NOMO-1 treated with dmso at 0.1 percent for 144 hours (cell line): Measurements from ENCODE around the gene BCL11A.

Source experiments
- DNase-seq: peaks from one replicate; lab custom pipeline; 2025; ENCODE audit not compliant: unreplicated experiment; lab: John Stamatoyannopoulos, UW

The BCL11A gene

GRCh38 chr2:60510713-60511112 is 42.7 kb downstream of the BCL11A start:
- no peak for DNase-seq

DNA sequence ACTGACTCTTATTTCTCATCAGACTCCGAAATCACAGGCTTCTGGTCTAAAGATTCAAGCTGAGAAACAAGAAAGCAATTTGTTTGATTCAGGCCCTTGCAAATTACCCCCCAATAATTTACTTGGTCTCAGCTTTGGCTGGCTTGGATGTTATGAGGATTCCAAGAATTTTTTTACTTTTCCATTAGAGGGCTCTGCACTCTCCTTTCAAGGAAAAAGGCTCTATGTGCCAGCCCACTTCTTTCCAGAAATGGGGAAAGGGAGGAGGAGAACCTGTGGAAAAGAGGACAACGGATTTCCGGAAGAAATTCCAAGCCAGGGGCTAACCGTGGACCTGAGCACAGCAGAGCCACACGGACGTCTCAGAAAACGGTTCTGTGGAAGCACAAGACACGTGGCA is 44.4 kb downstream of the BCL11A start:
- no peak for DNase-seq

DNA sequence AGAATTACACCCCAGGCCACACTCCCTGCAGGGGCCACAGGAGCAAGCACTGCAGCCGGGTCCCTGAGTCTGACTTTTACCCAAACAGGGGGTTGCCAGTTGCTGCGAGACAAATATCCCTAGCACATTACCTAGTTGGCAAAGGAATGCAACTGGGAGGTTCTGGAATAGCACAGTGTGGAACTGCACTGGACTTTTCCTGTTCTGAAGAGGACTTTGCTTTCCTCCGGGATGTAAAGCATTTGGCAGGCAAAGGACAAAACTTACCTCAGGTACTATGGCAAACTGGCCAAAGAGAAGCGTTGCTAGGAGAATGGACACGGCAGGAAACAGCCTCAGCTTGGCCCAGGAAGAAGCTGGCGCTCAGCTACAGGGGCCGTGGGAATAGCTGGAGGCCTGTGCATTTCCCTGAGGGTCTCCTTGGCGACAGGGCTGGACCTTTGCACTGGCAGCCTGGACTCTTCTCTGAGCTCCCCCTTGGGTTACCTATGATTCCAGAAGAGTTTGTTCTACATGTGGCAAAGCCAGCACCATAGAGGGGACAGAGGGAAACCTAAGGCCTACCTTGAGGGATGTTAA is 45.0 kb downstream of the BCL11A start:
- DNase-seq, result no peak

- DNase-seq, result no peak
Measured at GRCh38 chr2:60507211-60507965, 46.1 kb downstream of the BCL11A start.

- no peak for DNase-seq
Measured at GRCh38 chr2:60505880-60506260, 47.6 kb downstream of the BCL11A start.

- DNase-seq, result no peak
Measured at GRCh38 chr2:60505240-60505879, 48.1 kb downstream of the BCL11A start.

DNA sequence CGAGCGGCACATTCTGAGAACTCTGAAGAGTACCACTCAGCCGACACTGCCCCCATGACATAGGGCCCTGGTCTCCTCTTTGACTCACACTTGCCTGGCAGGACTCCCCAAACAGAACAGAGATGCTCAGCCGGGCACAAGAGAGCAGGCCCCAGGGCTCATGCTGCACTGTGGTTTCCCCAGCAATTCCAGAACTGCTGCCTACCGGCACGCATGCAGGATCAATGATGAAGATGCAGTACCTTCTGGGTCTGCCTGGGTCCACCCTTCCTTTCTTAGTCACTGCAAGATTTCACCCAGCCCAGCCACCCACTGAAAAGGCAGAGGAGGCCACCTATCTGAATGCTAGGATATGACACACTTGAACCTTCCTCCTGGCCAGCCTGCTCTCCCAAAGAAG is 49.4 kb downstream of the BCL11A start:
- no peak for DNase-seq

DNA sequence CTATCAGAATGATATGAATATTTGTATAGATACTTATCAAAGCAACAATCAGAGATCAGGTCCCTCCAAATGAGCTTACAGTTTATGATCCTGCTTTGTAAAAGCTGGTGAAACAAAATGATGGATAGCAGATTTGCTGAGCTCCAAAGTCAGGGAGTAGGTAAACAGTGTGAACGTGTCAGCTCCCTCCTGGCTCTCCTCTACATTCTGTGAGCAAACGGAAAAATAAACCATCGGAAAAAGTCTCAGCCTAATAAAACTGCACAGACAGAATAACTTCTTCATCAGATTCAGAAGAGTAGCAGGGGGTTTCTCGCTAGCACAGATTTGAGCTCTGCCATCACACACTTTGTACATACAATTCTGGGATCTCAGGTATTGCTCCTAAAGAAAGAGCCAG is 51.3 kb downstream of the BCL11A start:
- DNase-seq, result no peak

DNA sequence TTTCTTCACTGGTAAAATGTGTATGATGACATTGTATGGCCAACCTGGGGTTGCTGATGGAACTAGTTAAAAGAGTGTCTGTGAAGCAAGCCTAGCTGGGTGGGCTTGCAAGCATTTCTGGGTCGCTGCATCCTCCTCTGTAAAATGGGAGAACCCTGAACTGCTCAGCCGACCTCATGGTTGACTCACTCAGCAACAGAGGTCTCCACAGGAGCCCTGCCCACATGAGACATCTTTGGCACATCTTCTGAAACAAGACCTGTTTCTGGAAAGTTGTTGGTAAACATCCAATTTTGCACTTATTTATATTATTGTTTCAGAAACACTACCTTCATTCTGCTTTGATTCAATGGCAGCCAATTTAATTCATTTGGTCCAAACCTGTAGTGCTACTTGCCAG is 52.6 kb downstream of the BCL11A start:
- no peak for DNase-seq

DNA sequence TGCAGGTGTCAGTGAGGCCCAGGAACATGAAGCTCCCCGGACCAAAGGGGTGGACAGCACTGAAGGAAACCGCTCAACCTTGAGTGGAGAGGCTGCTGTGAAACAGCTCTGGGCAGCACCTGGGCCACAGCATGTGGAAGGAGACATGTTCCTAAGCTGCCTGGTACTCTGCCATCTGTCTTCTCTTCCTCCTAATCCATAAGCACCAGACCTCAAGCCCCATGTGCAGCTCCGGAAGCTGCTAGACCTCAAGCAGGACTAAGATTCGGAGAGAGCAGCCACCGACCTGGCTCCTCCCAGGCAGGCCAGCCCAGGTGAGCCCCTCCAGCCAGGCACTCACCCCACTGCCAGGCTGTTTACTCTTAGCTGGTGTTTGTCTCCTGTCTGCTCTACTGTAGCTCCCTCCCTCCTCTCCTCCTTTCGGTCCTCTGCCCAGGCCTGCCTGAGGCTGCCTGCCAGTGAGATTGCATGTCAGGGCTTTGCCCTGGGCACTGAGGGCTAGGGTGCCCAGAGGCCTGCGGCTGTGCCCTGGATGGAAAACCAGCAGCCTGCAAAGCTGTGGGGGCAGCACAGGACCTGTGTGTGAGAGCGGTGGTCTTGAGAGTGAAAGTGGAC is 53.7 kb downstream of the BCL11A start:
- no peak for DNase-seq

DNA sequence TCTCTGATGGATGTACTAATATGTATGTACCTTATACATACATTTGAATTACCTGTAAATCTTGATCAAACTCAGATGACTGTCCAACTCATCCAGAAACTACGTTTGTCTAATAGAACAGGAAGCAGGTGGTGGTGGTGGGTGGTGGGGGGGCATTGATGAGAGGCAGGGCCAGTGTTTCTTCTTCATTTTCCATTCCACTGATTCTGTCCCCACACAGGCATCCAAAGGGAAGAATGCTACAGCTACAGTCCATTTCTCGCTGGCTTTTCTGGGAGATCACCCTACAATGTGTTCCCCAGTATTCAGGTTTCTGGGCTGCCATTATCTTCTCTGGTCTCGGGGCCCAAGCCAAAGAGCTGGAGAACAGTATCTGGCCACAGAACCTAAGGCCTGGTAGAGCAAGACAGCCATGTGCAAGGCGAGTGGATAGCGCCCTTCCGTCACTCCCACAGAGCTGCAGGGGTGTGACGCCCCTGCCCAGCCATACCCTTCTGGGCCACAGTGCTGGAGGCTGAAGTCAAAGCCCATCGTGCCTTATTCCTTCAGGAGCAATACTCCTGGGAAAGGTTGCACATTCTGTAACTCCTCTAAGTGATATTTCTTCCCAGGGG is 54.5 kb downstream of the BCL11A start:
- DNase-seq, result no peak

- DNase-seq, result no peak
Measured at GRCh38 chr2:60498127-60498815, 55.2 kb downstream of the BCL11A start.

DNA sequence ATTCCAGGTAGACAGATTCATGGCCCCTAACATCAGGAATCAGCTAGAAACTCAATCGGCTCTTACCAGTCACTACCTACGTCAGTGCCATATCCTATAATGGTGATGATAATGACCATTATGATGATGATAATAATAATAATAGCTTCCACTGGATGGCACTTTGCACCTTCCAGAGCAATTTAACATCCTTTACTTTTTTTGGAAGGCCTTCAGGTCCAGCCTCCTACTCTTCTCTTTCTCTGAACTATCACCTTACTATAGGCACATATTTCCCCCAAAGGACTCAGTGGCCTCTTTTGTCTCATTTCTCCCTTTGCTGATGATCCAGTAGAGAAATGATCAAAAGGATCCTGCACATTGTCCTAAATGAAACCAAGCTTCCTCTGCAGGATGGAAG is 56.0 kb downstream of the BCL11A start:
- DNase-seq, result no peak

- DNase-seq, result no peak
Measured at GRCh38 chr2:60496956-60497355, 56.5 kb downstream of the BCL11A start.

- no peak for DNase-seq
Measured at GRCh38 chr2:60496475-60496874, 57.0 kb downstream of the BCL11A start.

GRCh38 chr2:60495041-60495625 is 58.3 kb downstream of the BCL11A start:
- DNase-seq, result no peak

- DNase-seq, result no peak
Measured at GRCh38 chr2:60493804-60494387, 59.6 kb downstream of the BCL11A start.

DNA sequence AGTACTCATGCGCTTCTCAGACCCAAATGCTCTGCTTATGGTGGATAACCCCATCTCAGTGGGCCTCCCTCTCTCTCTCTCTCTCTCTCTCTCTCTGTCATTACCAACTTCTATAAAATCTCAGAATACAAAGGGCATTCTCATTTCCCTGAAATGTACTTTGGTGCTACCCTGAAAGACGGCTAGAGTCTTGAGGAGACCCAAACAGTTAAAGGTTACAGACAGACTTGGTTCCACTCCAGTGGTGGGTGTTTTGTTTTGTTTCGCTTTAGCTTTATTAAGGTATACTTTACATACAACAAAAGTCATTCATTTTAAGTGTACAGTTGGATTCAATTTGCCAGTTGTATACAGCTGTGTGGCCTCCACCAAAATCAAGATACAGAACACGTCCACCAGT is 60.9 kb downstream of the BCL11A start:
- DNase-seq, result no peak

GRCh38 chr2:60490848-60491247 is 62.6 kb downstream of the BCL11A start:
- DNase-seq, result no peak

GRCh38 chr2:60490441-60490840 is 63.0 kb downstream of the BCL11A start:
- DNase-seq, result no peak
